Measurements from ENCODE around the gene MATN1.
"Not testable (repeated sequence)": the region's sequence is repeated elsewhere in the genome, so short reads cannot be mapped to it uniquely, and the experiment has no call there.

Gene MATN1

DNA sequence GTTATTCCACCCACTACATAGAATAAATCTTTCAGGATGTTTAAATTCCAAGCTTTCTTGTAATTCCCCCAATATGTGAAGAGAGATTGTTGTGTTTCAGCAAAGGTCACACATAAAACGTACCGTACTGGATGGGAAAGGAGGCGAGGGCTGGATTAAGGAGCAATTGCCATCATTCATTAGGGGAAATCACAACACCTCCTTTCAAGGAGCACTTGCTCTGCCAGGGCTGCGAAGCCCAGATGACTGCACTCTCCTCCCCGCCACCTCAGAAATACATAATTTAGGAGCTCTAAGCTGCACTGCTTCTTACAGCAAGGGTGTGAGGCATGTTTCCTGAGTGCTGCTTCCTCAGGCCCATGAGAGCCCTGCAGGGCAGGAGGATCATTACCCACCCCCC lies 29.6 kb downstream of the MATN1 start:
- no peak for DNase-seq

DNA sequence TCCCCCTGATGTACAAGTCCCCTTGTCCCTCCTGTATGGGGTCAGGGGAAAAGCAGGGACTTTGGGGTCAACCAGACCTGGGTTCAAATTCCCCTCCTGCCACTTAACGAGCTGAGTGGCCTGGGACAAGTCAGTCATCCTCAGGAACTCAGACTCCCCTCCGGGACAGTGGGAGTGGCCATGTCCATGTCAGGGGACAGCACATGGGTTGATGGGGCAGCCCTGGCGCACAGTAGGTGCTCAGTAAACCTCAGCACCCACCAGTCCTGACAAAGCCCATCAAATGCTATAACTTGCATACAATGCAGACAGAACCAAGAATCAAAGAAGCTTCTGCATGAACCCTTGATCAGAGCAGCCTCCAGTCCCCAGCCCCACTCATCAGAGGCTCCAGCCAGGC lies 30.0 kb downstream of the MATN1 start:
- DNase-seq = no peak

DNA sequence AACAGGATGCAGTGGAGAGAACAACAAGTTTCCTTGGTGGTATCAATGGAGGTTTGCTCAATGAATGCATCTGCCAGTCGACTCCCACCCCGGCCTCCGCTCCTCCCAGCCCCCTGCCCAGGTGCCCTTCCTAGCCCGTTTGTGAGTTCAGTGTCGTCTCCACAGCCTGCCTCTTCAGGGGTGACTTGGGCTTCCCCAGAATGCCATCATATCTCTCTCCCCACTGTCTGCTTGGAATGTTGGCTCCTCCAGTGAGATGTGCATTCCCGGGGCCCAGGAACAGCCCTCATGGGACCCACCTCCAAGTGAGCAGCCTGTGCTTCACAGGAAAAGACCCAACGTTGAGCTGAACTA lies 30.5 kb downstream of the MATN1 start:
- no peak for DNase-seq

DNA sequence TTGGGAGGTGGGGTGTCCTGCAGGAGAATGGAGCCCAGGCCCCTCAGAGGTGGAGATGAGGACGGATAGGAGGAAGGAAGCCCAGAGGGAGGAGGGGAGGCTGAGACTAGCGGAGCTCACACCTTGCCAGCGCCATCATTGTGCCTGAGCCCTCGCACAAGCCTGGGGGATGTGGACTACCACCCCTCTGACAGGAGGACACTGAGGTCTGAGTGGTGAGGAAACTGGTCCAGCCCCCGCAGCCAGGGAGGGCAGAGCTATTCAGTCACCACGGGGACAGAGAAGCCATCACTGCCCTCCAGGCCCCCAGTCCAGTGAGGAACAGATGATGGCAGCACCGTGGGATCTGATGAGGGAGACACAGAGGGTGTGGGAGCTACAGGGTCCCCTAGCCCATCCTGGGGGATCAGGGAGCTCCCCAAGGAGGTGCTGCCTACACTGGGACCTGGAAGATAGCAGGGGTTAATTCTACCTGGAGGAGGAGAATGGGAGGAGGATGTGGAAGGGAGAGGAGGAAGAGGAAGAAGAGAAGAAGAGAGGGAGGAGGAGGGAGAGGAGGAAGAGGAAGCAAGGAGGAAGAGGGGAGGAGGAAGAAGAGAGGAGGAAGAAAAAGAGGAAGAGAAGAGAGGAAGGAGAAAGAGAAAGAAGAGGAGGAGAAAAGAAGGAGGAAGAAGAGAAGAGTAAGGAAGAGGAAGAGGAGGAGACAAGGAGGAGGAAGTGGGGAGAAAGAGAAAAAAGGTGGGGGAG lies 31.0 kb downstream of the MATN1 start:
- DNase-seq = no peak

DNA sequence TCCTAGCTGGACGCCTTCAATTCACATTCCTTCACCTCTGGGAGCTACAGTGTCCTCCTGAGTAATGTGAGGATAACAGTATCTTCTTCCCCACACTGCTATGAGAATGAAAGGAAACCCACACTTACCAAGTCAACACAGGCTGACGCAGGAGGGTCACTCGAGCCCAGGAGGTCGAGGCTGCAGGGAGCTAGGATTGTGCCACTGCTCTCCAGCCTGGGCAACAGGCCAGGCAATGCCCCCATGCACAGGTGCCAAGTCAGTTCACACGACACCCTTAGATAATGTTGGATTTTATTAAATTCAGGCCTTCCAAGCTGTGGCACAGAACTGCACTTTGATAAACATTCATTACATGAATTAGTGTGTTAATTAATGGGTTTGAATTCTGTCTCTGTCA lies 31.9 kb downstream of the MATN1 start:
- DNase-seq = no peak

DNA sequence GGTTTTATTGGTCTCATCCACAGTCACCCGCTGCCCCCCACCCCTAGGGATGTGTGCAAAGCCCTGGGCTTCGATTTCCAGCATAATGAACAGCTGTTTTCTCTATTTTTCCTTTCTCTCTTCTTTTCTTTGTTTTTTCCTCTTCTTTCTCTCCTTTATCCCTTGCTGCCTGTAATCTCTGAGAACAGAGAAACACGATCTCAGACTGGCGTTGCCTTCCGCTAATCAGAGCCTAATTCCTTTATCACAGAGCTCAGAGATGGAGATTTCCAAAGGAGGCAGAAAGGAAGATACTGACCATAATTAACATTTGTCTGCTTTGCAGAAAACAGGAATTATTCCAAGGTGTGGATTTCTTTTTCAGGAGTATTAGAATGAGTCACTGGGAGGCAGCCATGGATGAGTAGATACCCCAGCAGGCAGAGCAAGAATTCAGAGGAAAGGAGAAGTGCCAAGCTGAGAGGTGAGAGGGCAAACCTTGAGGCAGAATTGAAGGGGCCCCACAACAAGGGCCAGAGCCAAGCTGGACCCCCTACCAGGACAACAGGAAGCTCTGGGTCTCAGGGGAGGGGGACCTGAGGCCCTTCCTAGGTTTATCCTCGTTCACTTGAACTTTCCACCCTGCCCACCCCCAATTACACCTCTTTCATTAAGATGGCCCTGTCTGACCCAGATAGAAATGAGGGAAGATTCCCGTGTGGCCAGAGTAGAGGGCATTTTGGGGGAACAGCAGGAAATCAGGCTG lies 33.3 kb downstream of the MATN1 start:
- no peak for DNase-seq

DNA sequence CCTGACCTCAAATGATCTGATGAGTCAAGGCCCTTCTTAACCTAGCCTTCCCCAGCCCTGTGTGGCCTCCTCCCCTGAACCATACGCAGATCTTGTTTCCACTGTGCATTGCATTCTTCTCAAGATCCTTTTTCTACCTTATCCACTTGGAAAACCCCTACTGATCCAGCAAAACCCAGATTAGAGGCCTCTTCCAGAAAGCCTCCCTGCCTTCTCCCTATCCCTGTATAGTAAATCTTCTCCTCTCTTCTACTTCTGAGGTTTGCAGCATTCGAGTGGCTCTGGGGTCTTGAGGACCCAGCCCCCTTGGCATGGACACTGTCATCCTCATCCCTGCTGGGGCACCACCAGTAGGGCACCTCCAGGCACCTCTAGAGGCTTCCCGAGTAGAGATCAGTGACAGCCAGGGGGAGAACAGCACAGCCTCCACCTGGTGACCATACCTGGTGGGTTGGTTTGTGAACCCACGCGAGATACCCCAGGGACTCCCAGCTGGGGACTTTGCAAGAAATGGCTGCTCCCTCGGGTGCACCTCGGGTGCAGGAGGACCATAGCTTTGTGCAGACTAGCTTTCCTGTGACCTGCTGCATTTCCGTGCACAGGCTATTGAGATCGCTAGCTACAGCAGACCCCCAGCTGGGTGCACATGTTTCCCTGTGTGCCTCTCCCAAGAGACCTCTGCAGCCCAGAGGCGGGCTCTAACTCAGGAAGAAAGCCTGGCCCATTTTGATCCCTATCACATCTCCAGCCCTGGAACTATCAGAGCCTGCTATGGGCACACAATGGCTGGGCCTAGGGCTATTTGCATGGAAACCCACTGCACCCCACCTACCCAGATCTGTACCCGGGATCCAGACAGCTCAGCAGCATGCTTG lies 34.2 kb downstream of the MATN1 start:
- no peak for DNase-seq

DNA sequence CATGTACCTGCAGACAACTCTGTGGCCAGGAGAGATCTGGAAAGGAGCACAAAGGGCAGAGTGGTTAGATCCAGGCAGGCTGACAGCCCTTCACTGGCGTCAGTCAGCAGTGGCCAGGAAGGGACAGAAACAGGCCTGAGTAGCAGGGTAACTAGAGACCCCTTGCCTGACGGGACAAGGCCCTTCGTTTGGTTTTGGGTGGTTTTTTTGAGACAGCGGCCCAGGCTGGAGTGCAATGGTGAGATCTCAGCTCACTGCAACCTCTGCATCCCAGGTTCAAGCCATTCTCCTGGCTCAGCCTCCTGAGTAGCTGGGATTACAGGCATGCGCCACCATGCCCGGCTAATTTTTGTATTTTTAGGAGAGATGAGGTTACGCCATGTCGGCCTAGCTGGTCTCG lies 34.9 kb downstream of the MATN1 start:
- not testable (repeated sequence) for DNase-seq

DNA sequence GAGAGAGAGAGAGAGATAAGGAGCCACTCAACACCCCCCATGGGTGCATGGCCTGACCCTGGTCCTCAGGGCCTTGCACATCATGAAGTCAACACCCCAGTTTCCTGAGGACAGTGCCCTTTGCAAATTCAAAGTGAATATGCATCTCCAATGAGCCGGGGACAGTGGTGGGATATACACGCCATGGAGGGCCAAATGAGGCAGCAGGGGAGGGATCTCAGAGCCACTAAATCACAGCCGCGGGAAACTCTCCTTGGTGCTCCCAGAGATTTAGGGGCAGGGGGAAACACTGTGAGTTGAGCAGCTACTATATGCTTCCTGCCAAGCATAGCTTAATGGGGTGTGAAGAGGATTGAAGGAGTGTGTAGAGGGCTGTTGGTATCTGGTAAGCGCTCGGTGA lies 35.5 kb downstream of the MATN1 start:
- DNase-seq = no peak

DNA sequence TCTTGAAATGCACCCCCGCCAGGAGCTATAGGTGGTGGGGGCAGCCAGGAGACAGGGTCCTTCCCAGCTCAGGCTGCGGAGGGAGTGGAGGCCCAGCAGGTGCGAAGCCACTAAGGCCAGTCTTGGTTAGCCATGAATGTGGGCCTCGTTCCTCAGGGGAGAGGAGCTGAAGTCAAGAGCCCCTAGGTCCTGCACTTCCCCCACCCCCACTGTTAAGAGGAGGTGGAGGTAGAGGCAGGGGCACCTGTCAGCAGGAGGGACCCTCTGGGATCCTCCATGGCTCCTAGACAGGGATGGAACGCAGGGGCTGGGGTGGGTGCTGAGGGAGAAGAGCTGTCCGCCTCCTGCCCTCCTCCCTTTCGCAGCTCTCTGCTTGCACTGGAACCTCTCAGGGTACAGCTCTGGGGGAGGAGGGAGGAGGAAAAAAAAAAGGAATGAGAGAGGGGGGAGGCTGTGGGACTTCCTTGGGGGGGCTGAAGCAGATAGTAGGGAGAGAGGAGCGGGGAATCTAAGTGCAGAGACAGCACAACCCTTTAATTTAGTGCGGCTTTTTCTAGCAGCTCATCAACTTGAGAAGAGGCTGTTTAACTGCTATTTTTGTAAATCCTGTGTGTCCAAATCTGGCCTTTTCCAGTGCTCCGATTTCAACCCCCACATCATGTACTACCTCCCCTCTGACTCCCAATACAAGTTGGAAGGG lies 37.0 kb downstream of the MATN1 start:
- no peak for DNase-seq

DNA sequence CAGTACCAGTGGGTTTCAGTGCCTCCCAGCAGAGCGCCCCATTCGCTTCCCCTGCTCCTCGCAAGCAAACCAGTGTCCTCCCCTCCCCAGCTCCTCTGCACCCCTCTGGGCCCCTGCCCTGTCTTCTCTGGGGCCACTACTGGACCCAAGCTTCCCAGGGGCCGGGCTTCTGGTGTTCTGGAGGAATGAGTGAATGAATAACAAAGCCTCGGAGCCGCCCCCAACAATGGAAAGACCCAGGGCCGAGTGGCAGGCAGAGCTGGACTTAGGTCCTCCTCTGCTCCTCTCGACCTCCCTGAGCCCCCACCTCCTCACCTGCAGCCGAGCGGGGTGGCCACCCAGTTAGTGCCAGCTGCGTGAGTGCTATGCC lies 37.6 kb downstream of the MATN1 start:
- no peak for DNase-seq

DNA sequence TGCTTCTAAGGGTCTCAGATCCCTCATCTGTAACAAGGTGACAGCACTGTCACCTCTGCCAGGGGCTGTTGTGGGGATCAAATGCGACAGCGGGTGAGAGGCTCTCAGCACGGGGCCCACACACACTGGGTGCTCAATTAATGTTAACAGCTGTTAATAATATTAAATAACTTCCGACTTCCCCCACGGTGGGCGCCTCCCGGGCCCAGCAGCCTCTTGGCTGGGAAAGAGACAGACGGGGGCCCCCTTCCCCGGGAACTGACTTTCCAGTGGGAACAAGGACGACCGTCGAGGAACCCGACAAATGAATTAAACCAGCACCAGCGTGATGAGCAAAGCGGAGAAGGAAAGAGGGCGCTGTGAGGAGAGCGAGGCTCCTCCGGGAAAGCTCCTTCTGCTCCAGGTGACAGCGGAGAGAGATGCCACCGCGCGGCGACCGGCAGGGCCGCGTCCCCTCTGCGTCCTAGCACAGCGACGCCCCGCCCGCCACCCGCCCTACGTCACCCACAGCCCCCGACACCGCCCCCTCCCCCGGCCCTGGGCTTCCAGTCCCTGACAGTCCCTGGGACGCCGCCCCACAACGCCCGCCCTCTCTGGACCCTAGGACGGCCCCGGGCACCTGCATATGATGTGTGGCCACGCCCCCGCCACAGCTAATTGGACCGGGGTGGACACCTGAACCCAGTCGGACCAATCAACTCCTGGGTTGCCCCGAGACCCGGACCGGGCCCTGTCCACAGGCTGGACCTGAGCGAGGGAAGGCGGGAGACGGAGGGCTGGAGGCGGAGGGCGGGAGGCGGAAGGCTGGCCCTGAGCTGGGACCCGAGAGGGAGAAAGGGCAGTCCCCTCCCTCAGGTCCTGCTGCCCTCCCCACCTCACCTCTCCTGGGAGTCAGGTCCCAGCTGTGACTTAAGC lies 38.2 kb downstream of the MATN1 start:
- peak in 1 of 2 donors; percentile 23 for DNase-seq

DNA sequence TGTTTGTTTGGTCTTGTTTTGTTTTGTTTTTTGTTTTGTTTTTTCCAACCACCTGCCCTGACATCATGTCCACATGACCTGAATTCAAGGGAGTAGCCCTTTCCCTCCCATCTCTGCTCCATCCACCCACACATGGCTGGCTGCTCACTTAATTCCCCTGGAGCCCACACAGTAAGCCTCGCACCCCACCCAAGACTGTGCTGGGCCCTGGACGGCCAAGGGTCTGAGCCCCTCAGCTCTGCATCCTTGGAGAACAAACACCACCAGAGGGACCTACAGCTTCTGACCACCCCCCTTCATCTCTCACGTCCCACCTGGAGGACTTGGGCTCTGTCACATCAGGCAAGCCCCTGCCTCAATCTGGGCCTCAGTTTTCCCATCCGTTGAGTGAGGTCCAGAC lies 39.1 kb downstream of the MATN1 start:
- no peak for DNase-seq

DNA sequence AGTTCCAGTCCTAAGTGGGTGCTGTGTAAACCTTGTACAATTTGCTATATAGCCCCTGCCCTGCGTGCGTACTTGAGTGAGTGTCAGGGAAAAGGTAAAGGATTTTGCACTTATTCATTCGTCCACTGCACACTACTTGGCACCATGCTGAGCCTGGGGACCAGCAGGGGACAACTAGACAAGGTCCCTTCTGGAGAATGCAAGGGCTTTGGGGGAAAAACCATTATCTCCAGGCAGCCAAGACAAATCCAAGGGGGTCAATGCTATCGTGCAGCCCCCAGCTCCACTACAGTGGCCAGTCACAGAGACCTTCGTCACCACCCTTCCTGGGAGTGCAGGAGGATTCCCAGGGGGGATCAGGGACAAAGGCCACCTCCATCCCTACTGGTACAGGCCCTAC lies 39.7 kb downstream of the MATN1 start:
- no peak for DNase-seq

DNA sequence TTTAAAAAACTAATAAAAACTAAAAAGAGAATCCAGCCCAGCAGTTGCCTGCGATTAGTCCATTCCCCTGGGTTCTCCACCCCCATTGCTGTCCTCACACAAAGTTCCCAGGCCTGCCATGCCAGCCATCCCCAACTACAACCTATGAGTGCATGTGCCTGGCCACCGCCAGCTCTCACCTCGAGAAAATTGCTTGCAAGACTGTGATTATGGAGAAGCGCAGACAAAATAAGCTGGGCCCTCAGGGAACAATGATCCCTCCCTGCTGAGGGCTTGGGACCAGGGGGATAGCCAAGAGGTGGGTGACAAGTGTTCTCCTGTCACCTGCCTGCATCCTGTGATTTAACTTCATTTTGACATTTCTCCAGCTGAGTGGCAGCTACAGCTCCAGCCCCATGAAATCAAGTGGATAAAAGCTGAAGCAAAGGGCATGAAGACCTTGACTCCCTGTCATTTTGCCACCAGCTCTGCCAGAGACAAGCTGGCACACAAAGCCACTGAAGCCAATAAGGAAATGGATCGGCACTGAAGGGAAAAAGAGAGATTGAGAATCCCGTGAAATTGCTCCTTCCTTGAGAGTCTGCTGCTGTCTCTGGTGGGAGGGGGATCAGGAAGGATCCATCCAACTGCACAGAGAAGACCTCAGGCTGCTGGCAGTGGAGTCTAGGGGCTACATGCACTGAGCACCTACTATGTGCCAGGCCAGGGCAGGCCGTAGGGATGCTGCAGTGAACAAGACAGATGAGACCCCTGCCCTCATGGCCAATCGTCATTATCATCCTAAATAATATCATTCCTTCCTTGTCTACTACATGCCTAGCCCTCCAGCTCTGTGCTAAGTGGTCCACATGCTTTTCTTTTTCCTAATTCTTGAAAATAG lies 40.7 kb downstream of the MATN1 start:
- no peak for DNase-seq

DNA sequence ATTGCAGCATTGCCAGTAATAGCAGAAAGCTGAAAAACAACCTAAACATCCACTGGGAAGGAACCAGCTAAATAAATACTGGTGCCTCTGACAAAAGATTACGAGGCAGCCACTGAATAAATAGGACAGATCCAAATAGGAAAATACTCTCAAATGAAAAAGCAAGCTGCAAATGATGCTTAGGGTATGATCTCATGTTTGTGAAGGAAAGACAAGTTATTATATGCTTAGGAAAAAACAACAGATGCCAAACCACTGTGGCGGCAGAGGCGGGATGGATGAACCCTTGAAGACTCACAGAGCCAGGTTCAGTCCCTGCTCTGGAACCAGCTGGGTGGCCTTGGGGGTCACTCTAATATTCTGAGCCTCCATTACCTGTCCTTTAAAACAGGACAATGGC lies 41.6 kb downstream of the MATN1 start:
- no peak for DNase-seq

DNA sequence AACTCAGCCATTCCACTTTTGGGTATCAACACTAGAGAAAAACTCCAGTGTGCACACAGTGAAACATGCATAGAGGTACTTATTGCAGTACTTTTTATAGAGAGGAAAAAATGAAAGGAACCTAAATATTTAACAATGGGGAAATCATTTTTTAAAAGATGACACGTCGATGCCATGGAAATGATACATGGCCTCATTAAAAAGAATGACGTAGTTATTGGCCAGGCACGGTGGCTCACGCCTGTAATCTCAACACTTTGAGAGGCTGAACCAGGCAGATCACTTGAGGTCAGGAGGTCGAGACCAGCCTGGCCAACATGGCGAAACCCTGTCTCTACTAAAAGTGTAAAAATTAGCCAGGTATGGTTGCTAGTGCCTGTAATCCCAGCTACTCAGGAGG lies 42.5 kb downstream of the MATN1 start:
- no peak for DNase-seq

DNA sequence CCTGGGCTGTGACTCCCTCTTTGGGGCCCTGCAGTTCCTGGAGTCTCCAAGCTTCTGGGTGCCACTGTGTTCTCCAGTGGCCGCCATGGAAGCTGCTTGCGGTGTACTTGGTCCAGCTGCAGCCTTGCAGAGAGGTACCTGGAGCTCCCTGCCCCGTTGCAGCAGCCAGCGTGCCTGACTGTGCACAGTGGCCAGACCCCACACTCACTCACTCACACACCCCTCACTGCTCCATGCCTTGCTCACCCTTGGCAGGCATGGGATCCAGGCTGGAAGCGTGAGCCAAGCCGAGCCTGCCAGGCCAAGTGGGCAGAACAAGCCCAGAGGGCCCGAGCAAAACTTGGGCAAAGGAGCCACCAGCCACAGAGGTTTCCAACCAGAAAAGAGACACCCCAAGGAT lies 43.0 kb downstream of the MATN1 start:
- DNase-seq = no peak

DNA sequence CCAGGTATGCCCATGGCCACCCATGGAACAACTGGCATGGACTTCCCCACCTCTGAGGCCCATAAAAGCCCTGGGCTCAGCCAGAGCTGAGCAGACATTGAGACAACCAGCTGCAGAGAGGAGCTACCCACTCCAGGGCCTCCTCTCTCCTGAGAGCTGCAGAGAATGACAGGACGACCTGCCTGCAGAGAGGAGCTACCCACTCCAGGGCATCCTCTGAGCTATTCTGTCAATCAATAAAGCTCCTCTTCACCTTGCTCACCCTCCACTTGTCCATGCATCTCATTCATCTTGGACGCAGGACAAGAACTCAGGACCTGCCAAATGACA lies 43.4 kb downstream of the MATN1 start:
- no peak for DNase-seq

DNA sequence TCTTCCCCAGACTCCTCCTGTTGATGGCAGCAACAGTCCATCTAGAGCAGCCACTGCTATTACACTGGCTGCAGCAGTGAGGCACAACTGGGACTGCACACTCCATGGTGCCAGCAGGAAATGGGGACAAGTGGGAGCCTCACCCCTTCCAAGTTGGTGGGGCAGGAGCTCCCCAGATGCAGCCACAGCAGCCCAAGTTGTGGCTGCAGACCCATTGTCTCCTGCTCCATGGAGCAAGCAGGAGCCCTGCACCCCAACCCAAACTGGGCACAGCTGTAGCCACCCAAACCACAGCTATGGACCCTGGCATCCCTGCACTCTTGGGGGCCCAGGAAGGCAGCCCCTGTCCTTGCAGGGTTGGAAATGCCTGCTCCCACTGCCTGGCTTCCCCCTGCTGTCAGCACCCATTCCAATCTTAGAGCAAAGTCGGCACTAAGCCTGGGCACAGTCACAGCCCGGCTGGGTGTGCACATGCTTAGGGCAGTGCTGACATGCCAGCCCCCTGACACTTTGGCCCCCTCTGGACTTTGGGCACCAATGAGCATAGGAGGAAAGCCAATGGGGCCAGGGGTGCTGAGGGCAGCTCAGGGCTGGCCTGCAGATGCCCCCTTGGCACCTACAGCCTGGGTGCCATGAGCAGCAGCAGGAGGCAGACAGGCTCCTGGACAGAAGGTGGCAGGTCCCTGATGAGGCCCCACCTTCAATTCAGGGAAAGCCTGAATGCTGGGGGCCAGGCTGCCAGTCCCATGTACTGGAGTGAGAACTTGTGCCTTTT lies 44.0 kb downstream of the MATN1 start:
- DNase-seq = no peak

All from CD4-positive, alpha-beta T cell treated with Interferon alpha-2 for 1 hour (primary cell).